Erythroblast (primary cell): ENCODE data around the gene FAIM.

ENCODE experiments used
- GATA1 ChIP-seq: IDR thresholded peaks from 2 replicates; pipeline ENCODE4 v1.6.1; 2011; ENCODE audit warnings: low read depth, mild to moderate bottlenecking, control low read depth, low read length, moderate library complexity
- POLR2A ChIP-seq: IDR thresholded peaks from 2 replicates; pipeline ENCODE4 v1.6.1; 2011; ENCODE audit warnings: mild to moderate bottlenecking, low read length

GRCh38 chr3:138560501-138560900 lies 48.1 kb upstream of the FAIM start:
- TF ChIP-seq POLR2A (no peak), GATA1 (no peak)
